HG03521 (cell line): ENCODE data around the gene SPACA9.

Experiments used
- ATAC-seq: cut with Tn5 transposase; IDR thresholded peaks from one replicate; pipeline ENCODE4 v1.9.1; 2021; ENCODE audit warnings: mild to moderate bottlenecking, moderate library complexity; ENCODE audit not compliant: unreplicated experiment

Gene SPACA9

GRCh38 chr9:132878695-132879456 is at the start of gene SPACA9:
Gene SPACA9, plus strand, starts transcription at chr9:132878898. Its CDS starts 5,050 bp downstream, at chr9:132883948.
- no peak for ATAC-seq

GRCh38 chr9:132832171-132832881 is 46.4 kb upstream of the SPACA9 start:
- no peak for ATAC-seq

DNA sequence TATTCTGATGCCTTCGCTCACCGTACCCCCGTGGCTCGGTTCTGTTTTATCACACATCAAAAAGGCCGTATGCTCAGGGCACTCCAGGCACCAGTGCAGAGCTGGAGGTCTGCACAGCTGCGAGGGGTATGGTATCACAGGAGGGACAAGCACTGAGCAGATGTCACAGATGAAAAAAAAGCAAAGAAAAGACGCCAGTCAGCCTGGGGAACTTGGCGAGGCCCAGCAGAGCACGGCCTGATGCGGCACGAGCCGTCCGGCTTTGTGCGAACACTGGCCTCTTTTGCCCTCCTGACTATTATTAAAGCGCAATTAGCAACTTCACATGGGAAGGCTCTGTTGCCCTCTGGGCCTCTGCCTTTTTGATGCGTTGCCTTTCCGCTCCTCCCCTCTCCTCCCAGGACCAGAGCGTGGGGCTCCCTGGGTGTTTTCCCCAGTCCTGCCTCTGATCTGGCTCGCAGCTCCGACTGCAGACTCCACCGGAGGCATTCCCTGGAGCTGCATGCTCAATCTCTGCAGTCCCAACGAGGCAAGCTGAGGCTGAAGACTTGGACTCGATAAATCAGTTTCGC is 45.1 kb upstream of the SPACA9 start:
- ATAC-seq = no peak

DNA sequence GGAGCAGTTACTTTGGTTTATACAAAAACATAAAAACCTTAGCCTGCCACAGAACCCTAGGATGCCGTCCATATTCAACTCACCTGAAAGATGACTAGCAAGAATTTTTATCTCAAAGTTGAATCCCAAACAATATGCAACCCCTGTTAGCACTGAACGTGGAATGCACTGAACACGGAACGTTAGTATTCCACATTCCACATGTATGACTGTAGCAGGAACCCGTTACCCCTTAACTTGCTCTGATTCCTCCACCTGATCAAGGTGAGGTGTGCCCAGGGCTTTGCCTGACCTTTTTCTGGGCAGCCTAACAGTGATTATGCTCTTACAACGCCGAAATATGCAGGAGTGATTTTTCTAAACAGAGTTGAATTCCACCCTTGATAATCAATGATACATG is 44.4 kb upstream of the SPACA9 start:
- ATAC-seq = no peak

DNA sequence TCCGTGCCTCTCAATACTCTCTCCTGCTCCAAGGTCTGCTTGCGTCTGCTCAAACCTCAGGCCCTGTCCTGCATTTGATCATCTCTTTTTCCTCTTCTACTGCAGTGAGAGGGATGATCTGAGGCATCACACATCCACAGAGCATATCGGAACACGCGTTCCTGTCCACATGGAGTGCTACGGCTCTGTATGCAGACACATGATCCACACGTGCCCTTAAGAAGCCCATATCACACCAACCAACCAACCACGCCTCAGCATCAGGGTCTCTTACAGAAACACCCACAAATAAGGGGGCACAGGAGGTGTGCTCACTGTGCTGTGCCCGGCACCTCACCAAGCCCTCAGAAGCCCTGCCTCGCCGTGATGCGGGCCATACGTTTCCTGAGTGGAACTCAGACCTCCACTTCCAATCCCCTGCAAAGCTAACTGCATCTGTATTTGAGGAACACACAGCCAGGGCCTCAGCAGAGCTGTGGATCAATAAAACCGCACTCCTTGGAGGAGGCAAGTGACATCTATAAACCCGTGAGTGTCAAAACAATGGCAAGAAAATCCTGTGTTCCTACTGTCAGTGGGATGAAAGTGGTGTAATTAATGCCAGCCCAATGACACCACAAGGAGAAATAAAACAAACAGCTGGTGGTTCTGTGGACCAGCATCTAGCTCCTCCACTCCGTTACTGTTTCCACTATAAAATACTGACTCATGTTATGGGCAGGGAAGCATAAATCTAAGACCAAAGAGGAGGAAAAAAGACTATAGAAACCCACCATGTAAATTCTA is 41.0 kb upstream of the SPACA9 start:
- ATAC-seq = no peak

DNA sequence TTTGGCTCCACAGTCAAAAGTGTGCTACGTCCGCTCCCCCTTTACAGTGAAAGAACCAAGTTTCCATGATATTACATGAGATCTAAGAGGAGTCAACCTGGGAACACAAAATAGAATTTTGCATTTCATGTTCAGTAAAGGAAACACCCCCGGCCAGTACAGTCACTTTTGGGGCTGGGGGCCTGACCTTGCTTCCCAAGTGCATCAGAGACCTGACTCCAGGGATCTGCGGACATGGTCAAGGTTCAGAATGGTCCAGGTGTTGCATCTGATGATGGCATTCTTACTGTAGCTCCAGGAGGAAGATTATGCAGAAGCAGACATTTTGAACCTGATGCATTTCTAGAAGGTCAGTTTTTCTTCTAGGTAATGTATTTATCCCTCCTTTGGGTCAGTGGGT is 40.4 kb upstream of the SPACA9 start:
- no peak for ATAC-seq

DNA sequence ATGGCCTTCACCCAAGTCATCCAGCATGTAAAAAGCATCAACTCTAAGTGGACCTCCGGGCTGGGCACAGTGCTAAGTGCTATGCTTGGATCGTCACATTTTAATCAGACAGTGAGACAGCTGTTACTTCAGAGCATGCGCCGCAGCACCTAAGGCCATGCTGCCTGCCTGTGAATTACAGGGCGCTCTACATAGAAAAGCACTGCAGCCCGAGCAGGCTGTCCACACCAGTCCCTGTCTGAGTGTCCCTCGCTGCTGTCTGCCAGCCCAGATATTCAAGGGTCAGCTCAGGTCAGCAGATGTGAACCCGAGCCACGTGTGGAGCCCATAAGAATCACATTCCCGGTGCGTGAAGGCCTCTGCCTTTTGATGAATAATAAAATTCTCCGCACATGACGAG is 37.7 kb upstream of the SPACA9 start:
- ATAC-seq = no peak

DNA sequence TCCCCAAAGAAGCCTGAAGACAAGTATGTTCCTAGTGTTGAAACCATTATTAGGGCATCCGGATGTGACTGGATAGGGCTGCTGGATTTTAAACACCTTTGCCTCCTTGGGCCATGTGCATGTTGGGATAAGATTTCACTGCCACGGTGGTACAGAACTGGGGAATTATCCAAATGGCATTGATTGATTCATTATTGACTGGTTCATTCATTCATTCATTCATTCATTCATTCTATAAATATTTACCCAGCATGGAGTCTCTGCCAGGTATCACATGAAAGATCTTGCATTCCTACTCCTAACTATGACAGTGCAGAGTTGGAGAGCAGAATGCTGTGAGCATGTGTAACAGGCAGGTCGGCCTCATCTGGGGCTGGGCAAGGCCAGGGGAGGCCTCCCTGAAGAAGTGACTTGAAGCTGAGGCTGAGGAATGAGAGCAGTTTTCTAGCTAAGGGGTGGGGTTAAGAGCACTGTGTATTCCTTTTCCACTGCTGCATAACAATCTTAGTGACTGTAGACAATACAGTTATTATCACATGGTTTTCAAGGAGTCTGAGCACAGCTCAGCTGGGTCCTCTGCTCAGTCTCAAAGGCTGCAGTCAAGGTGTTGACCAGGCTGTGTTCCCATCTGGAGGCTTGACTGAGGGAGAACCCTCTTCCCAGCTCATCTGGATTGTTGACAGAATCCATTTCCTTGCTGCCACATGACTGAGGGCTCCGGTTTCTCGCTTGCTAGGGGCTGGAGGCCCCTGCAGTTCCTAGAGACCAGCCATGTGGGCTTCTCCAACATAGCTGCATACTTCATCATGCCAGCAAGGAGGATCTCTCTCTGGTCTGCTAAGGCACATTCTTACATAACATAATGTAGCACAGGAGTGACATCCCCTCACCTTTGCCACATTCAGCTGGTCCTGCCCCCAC is 36.3 kb upstream of the SPACA9 start:
- no peak for ATAC-seq

GRCh38 chr9:132846109-132846917 is 32.4 kb upstream of the SPACA9 start:
- no peak for ATAC-seq

DNA sequence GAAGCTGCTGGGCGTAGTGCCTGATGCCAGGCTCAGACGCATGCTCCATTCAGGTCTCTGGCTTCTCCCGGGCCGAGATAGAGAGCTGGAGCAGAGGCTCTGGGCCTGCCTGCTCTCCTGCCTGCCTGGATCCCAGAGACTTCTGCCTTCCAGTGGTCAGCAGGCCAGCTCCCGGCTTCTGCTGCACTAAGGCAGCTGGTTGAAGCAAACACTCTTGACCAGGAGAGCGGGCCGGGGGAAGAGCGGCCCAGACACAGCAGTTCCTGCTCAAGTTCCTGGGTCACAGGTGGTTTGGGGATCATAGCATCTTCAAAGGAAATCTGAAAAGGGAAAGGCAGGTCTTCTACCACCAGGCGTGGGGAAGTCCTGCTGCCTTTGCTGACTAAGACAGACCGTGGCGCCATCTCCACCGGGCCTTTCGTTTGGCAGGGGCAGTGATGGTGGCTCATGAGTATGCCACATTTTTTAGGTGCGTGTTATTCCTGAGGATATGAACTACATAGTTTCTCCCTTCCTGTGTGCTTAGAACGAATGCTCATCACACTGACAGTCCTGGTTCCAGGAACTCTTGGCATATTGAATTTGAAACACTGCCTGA is 31.7 kb upstream of the SPACA9 start:
- no peak for ATAC-seq

GRCh38 chr9:132849185-132849706 is 29.5 kb upstream of the SPACA9 start:
- ATAC-seq = no peak

DNA sequence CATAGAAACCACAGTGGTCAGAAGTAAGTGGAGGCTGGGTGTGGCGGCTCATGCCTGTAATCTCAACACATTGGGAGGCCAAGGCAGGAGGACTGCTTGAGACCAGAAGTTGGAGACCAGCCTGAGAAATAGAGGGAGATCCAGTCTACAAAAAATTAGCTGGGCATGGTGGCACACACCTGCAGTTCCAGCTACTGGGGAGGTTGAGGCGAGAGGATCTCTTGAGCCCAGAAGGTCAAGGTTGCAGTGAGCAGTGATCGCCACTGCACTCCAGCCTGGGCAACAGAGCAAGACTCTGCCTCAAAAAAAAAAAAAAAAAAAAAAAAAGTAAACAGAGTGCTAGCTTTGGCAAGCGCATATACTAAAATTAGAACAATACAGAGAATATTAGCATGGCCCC is 25.2 kb upstream of the SPACA9 start:
- ATAC-seq = no peak

DNA sequence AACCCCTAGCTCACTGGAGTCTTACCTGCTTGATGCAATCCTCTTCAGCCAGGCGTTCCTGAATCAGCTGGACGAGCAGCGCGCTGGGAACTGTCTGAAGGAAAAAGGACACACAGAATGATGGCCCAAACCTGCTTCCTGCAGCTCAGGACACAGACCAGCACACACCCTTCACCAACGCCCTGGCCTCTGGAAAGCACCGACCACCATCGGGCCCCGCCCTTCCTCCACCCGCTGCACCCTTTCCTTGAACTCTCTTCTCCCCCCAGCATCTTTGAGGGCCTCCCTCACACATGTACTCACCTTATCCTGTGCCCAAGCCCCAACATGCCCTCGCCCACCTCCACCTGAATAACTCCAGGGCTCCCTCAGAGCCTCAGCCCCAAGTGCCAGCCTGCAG is 23.9 kb upstream of the SPACA9 start:
- no peak for ATAC-seq

DNA sequence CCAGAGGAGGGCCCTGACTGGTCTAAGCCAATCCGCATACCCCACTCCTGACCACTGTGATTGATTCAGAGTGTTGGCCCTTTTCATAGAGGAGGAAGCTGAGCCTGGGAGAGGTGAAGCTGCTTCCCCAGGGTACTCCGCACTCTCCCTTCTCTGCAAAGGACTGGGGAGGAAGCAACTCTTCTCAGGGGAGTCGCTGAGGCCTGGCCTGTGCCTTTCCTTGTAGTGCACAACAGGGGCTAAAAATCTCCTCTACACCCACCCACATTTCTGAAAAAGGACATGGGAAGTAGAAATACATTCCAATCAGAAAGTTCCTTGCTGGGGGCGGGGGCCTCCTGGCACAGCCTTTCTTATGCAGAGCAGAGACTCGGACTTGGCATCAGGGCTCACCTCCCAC is 22.8 kb upstream of the SPACA9 start:
- ATAC-seq = no peak

DNA sequence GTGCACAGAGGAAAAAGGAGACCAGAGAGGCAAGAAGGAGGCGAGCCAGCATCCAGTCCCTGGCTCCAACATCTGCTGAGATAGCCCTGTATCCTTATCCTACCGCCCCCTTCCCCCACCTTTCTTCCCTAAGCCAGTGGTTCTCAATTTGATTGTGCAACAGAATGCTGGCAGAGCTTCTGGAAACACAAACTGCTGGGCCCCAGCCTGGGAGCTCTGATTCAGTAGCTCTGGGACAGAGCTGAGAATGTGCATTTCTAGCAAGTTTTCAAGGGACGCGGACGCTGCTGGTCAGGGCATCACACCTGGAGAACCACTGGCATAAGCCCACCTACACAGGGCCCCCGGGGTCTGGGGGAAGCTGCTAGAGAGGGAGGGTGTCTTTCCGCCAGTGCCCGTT is 21.7 kb upstream of the SPACA9 start:
- ATAC-seq = no peak

DNA sequence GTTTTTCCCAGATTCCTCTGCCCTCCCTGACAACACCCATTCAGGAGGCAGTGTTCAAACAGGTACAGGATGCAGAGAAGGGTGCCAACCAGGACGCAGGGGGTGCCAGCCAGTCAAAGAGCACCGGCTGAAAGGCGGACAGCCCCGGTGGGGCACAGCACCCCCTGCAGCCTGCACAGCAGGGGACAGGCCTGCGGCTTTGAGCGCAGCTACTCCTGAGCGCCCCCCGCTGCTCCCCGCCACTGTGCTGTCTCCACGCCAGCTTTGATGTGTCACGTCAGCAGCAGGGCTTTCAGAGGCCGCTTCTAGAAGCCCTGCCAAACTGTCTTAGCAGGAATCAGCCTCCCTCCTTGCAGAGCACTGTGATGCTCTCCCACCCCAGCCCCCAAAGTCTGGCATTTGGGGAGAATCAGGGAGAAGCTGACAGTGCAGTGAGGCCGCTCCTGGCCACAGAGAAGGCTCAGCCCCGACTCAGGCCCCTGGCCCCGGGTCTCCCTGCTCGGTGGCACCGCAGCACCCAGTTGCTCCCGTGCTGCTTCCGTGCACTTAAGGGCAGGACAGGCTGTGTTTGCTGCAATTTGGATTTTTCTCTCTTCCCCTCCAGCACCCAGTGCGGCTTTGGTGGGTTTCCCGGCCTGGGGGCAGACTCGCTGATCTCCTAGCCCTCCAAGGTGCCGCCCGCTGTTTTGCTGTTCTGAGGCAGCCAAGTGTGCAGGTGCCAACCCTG is 20.9 kb upstream of the SPACA9 start:
- ATAC-seq = no peak

DNA sequence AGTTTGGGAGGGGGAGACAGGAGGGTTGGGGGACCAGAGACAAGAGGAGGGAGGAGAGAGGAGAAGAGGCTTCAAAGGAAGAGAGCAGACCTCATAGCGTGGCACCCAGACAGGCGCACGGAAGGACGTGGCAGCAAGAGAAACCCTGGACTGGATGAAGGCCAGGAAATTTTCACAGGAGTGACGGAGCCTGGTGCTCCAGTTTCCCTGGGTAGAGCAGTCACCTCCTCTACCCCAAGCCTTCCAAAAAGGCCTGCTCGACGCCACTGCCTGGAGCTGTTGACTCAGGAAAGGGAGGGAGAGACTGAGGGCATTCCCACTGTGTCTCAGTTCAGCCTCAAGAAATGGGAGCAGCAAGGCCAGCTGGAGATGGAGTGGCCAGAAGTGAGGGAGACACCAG is 19.9 kb upstream of the SPACA9 start:
- no peak for ATAC-seq

GRCh38 chr9:132861666-132862065 is 17.0 kb upstream of the SPACA9 start:
- ATAC-seq = no peak
